HEK293T (cell line): ENCODE measurements around the gene TIMP2.
"Not testable (repeated sequence)": the region's sequence is repeated elsewhere in the genome, so short reads cannot be mapped to it uniquely, and the experiment has no call there.

Experiments
- CTCF ChIA-PET: fragments of 350-600 bp; formaldehyde crosslinking; extraction: SDS; loops from one replicate; lab custom pipeline; 2021; ENCODE audit warnings: antibody characterized with exemption, inconsistent platforms; lab: Yijun Ruan, JAX
- POLR2A ChIA-PET: fragments of 350-600 bp; formaldehyde crosslinking; extraction: SDS; loops from one replicate; lab custom pipeline; 2020; ENCODE audit warnings: antibody characterized with exemption, inconsistent platforms; lab: Yijun Ruan, JAX
- DNase-seq: peaks from one replicate; pipeline ENCODE4 v3.0.0; 2012; ENCODE audit warnings: mixed read lengths; ENCODE audit errors: extremely low spot score
- ARNT ChIP-seq: fragments of 450-650 bp; IDR thresholded peaks from 2 replicates; pipeline ENCODE4 v1.6.1; 2017; ENCODE audit warnings: mild to moderate bottlenecking
- BHLHE40 ChIP-seq: fragments of 450-650 bp; IDR thresholded peaks from 2 replicates; pipeline ENCODE4 v1.6.1; 2016; ENCODE audit warnings: mild to moderate bottlenecking, moderate library complexity, borderline replicate concordance
- CTBP1 ChIP-seq: fragments of 450-650 bp; IDR thresholded peaks from 2 replicates; pipeline ENCODE4 v1.6.1; 2016; ENCODE audit warnings: borderline replicate concordance
- ELF4 ChIP-seq: fragments of 450-650 bp; IDR thresholded peaks from 2 replicates; pipeline ENCODE4 v1.6.1; 2017; ENCODE audit warnings: antibody characterized with exemption
- FOXA1 ChIP-seq: fragments of 450-650 bp; IDR thresholded peaks from 2 replicates; pipeline ENCODE4 v1.6.1; 2016; ENCODE audit warnings: mild to moderate bottlenecking
- FOXK2 ChIP-seq: fragments of 450-650 bp; IDR thresholded peaks from 2 replicates; pipeline ENCODE4 v1.6.1; 2016; ENCODE audit warnings: mild to moderate bottlenecking
- FOXM1 ChIP-seq: fragments of 450-650 bp; IDR thresholded peaks from 2 replicates; pipeline ENCODE4 v1.6.1; 2017; ENCODE audit warnings: mild to moderate bottlenecking, borderline replicate concordance
- HDGF ChIP-seq: fragments of 450-650 bp; IDR thresholded peaks from 2 replicates; pipeline ENCODE4 v1.6.1; 2017; ENCODE audit warnings: antibody characterized with exemption, borderline replicate concordance
- L3MBTL2 ChIP-seq: fragments of 450-650 bp; conservative IDR thresholded peaks from 2 replicates; pipeline ENCODE4 v1.6.1; 2016; ENCODE audit warnings: mild to moderate bottlenecking
- LEF1 ChIP-seq: fragments of 450-650 bp; IDR thresholded peaks from 2 replicates; pipeline ENCODE4 v1.6.1; 2017; ENCODE audit warnings: mild to moderate bottlenecking, borderline replicate concordance
- NFRKB ChIP-seq: fragments of 450-650 bp; IDR thresholded peaks from 2 replicates; pipeline ENCODE4 v1.6.1; 2016; ENCODE audit warnings: mild to moderate bottlenecking, moderate library complexity
- PKNOX1 ChIP-seq: fragments of 450-650 bp; IDR thresholded peaks from 2 replicates; pipeline ENCODE4 v1.6.1; 2016
- SP1 ChIP-seq: fragments of 450-650 bp; IDR thresholded peaks from 2 replicates; pipeline ENCODE4 v1.6.1; 2017
- SUZ12 ChIP-seq: fragments of 450-650 bp; IDR thresholded peaks from 2 replicates; pipeline ENCODE4 v1.6.1; 2016; ENCODE audit warnings: mild to moderate bottlenecking
- TARDBP ChIP-seq: fragments of 450-650 bp; IDR thresholded peaks from 2 replicates; pipeline ENCODE4 v1.6.1; 2016
- ZNF384 ChIP-seq: fragments of 450-650 bp; IDR thresholded peaks from 2 replicates; pipeline ENCODE4 v1.6.1; 2016

Gene TIMP2

GRCh38 chr17:78904371-78904770 is 20.8 kb downstream of the TIMP2 start:
- CTCF ChIA-PET = interaction anchor here (0.8 to 1.3 kb wide), 2 partner anchors 9 to 12 kb away, joined by 3 read pairs; no protein-coding TSS in a partner anchor
- POLR2A ChIA-PET = no interaction called here
- no peak for TF ChIP-seq BHLHE40
- DNase-seq = no peak

GRCh38 chr17:78903101-78903779 is 21.9 kb downstream of the TIMP2 start, which contains the start of gene CEP295NL:
Gene CEP295NL, minus strand, starts transcription at chr17:78903201. Its CDS starts 1,373 bp downstream, at chr17:78901828.
- POLR2A ChIA-PET = no interaction called here
- TF ChIP-seq CTBP1 (no peak), PKNOX1 (no peak), BHLHE40 (no peak), SUZ12 (no peak), FOXA1 (no peak), L3MBTL2 (no peak), ZNF384 (no peak), FOXK2 (no peak), SP1 (no peak), ARNT (no peak), TARDBP (no peak), LEF1 (no peak), NFRKB (no peak), HDGF (no peak)
- DNase-seq = no peak
- CTCF ChIA-PET = interaction anchor here (1.3 kb wide), 1 partner anchor 13 kb away, joined by 3 read pairs; no protein-coding TSS in a partner anchor

- not testable (repeated sequence) for DNase-seq
- POLR2A ChIA-PET = interaction anchor here (0.7 kb wide), 1 partner anchor 18 kb away, joined by 3 read pairs; no protein-coding TSS in a partner anchor
- CTCF ChIA-PET = interaction anchor here (0.9 kb wide), 1 partner anchor 12 kb away, joined by 3 read pairs; no protein-coding TSS in a partner anchor
Observed at GRCh38 chr17:78902231-78902630, 23.0 kb downstream of the TIMP2 start.

GRCh38 chr17:78901806-78902205 is 23.4 kb downstream of the TIMP2 start:
- CTCF ChIA-PET = interaction anchor here (0.9 kb wide), 1 partner anchor 11 kb away, joined by 3 read pairs; no protein-coding TSS in a partner anchor
- POLR2A ChIA-PET = interaction anchor here (0.7 kb wide), 1 partner anchor 18 kb away, joined by 3 read pairs; no protein-coding TSS in a partner anchor
- no peak for TF ChIP-seq PKNOX1
- TF ChIP-seq FOXK2 = no peak
- no peak for TF ChIP-seq BHLHE40
- TF ChIP-seq HDGF = no peak
- no peak for TF ChIP-seq ZNF384
- no peak for TF ChIP-seq NFRKB
- no peak for TF ChIP-seq SUZ12
- TF ChIP-seq ARNT = no peak
- TF ChIP-seq LEF1 = no peak
- TF ChIP-seq ELF4 = no peak
- TF ChIP-seq FOXM1 = no peak
- no peak for TF ChIP-seq SP1
- no peak for TF ChIP-seq FOXA1
- TF ChIP-seq CTBP1 = no peak
- no peak for TF ChIP-seq TARDBP
- no peak for TF ChIP-seq L3MBTL2
- DNase-seq = no peak

GRCh38 chr17:78900816-78901215 is 24.4 kb downstream of the TIMP2 start:
- ChIA-PET CTCF (no interaction called here), POLR2A (no interaction called here)
- TF ChIP-seq FOXA1 (no peak), ELF4 (no peak), LEF1 (no peak), HDGF (no peak), CTBP1 (no peak), BHLHE40 (no peak), L3MBTL2 (no peak), SUZ12 (no peak), TARDBP (no peak), NFRKB (no peak), ARNT (no peak), FOXK2 (no peak), SP1 (no peak), FOXM1 (no peak), PKNOX1 (no peak)
- no peak for DNase-seq
